Neural progenitor cell (in vitro differentiated cells): Measurements from ENCODE around the gene PJA1. TPM values are rescaled to one million over a fixed set of nuclear protein-coding genes. Genes with fewer than 3 reads are reported as not detected.

Source experiments
- DNase-seq: peaks from one replicate; pipeline ENCODE4 v3.0.0-alpha.2; 2016; ENCODE audit warnings: low spot score
- H2AFZ ChIP-seq: fragments of 200-600 bp; sonication (generic); replicated peaks from 2 replicates; pipeline ENCODE4 v1.6.1; 2016; ENCODE audit warnings: antibody characterized with exemption
- H3F3A ChIP-seq: fragments of 200-600 bp; sonication (generic); 2 replicates; pipeline ENCODE4 v1.6.1; 2016; ENCODE audit warnings: antibody characterized with exemption, low read depth
- H3K27ac ChIP-seq: fragments of 200-600 bp; sonication (generic); 2 replicates; pipeline ENCODE4 v1.5.1; 2016; ENCODE audit warnings: mild to moderate bottlenecking
- H3K27me3 ChIP-seq: fragments of 200-600 bp; sonication (generic); 2 replicates; pipeline ENCODE4 v1.6.1; 2016; ENCODE audit warnings: mild to moderate bottlenecking, moderate library complexity
- H3K36me3 ChIP-seq: fragments of 200-600 bp; sonication (generic); 2 replicates; pipeline ENCODE4 v1.5.1; 2016
- H3K4me1 ChIP-seq: fragments of 200-600 bp; sonication (generic); 2 replicates; pipeline ENCODE4 v1.6.1; 2016; ENCODE audit warnings: mixed run types
- H3K4me2 ChIP-seq: fragments of 200-600 bp; sonication (generic); 2 replicates; pipeline ENCODE4 v1.6.1; 2016
- H3K4me3 ChIP-seq: fragments of 200-600 bp; sonication (generic); 2 replicates; pipeline ENCODE4 v1.5.1; 2016
- H3K79me2 ChIP-seq: fragments of 200-600 bp; sonication (generic); 2 replicates; pipeline ENCODE4 v1.6.1; 2016; ENCODE audit warnings: low read depth
- H3K9ac ChIP-seq: fragments of 200-600 bp; sonication (generic); 2 replicates; pipeline ENCODE4 v1.6.1; 2016
- H3K9me3 ChIP-seq: fragments of 200-600 bp; sonication (generic); 2 replicates; pipeline ENCODE4 v1.5.1; 2016; ENCODE audit warnings: low read depth
- H4K20me1 ChIP-seq: fragments of 200-600 bp; sonication (generic); 2 replicates; pipeline ENCODE4 v1.6.1; 2016; ENCODE audit warnings: low read depth
- H3K27ac Mint-ChIP-seq: 3 replicates; pipeline ENCODE4 v1.8.0; 2021; ENCODE audit warnings: mixed read lengths
- H3K27me3 Mint-ChIP-seq: 2 replicates; pipeline ENCODE4 v1.8.0; 2022; ENCODE audit warnings: low read depth, mild to moderate bottlenecking, inconsistent platforms, moderate library complexity, mixed read lengths; ENCODE audit not compliant: insufficient read depth
- H3K36me3 Mint-ChIP-seq: 3 replicates; pipeline ENCODE4 v1.8.0; 2021; ENCODE audit warnings: mixed read lengths
- H3K4me1 Mint-ChIP-seq: 3 replicates; pipeline ENCODE4 v1.8.0; 2021; ENCODE audit warnings: mixed read lengths
- H3K4me3 Mint-ChIP-seq: 3 replicates; pipeline ENCODE4 v1.8.0; 2021; ENCODE audit warnings: mild to moderate bottlenecking, moderate library complexity, mixed read lengths
- H3K9me3 Mint-ChIP-seq: 3 replicates; pipeline ENCODE4 v1.8.0; 2020; ENCODE audit warnings: mixed read lengths
- CTCF ChIP-seq: fragments of 200-600 bp; sonication (generic); IDR thresholded peaks from 2 replicates; pipeline ENCODE4 v1.5.1; 2017; ENCODE audit warnings: antibody characterized with exemption, mild to moderate bottlenecking
- EZH2 ChIP-seq: fragments of 200-600 bp; sonication (generic); IDR thresholded peaks from 2 replicates; pipeline ENCODE4 v1.6.1; 2017; ENCODE audit warnings: antibody characterized with exemption, mild to moderate bottlenecking, moderate library complexity
- EZH2phosphoT487 ChIP-seq: fragments of 200-600 bp; sonication (generic); IDR thresholded peaks from 2 replicates; pipeline ENCODE4 v1.6.1; 2017; ENCODE audit warnings: antibody characterized with exemption
- total RNA-seq: library from RNA; depleted of rRNA; stranded (reverse); fragments of >200 nt; gene quantifications from 2 replicates; pipeline ENCODE4 v1.2.3, GENCODE V29; 2015; ENCODE audit warnings: low replicate concordance

Gene PJA1
- total RNA-seq, 1 donor from 2014 or later = 62.1 TPM

GRCh38 chrX:69185141-69185540 is 19.9 kb upstream of the PJA1 start:
- Histone ChIP-seq H3K4me3 (no peak overlapping the region), H3K9ac (no peak overlapping the region), H3K79me2 (no peaks in the 10 kb centered on the region), H3K4me1 (peaks cover 4% of the 10 kb centered on the region), H3K9me3 (no peaks in the 10 kb centered on the region), H2AFZ (no peak overlapping the region), H3K27ac (no peak overlapping the region), H4K20me1 (no peaks in the 10 kb centered on the region), H3F3A (no peaks in the 10 kb centered on the region), H3K4me2 (no peak overlapping the region), H3K36me3 (no peaks in the 10 kb centered on the region), H3K27me3 (no peaks in the 10 kb centered on the region)
- no peak overlapping the region for H3K27ac Mint-ChIP-seq
- peaks cover 10% of the 10 kb centered on the region for H3K9me3 Mint-ChIP-seq
- H3K36me3 Mint-ChIP-seq = no peaks in the 10 kb centered on the region
- H3K4me3 Mint-ChIP-seq = no peak overlapping the region
- H3K27me3 Mint-ChIP-seq = peaks cover 6% of the 10 kb centered on the region
- no peak for DNase-seq
- peaks cover 16% of the 10 kb centered on the region for H3K4me1 Mint-ChIP-seq
- no peak for TF ChIP-seq CTCF
- no peak for TF ChIP-seq EZH2
- no peak for TF ChIP-seq EZH2phosphoT487

GRCh38 chrX:69182818-69183380 is 17.6 kb upstream of the PJA1 start:
- Mint-ChIP-seq H3K9me3 (peaks cover 10% of the 10 kb centered on the region), H3K27me3 (peaks cover 8% of the 10 kb centered on the region), H3K4me1 (peaks cover 28% of the 10 kb centered on the region)

GRCh38 chrX:69179380-69179911 is 14.2 kb upstream of the PJA1 start:
- peak; percentile 84 for DNase-seq
- H3F3A ChIP-seq = no peaks in the 10 kb centered on the region
- peaks cover 8% of the 10 kb centered on the region for H3K27me3 Mint-ChIP-seq
- no peak overlapping the region for H3K27ac ChIP-seq
- H3K27me3 ChIP-seq = no peaks in the 10 kb centered on the region
- no peak for TF ChIP-seq EZH2phosphoT487
- TF ChIP-seq EZH2 = no peak
- TF ChIP-seq CTCF = no peak
- H3K4me1 Mint-ChIP-seq = peaks cover 31% of the 10 kb centered on the region
- H3K36me3 ChIP-seq = no peaks in the 10 kb centered on the region
- H3K9ac ChIP-seq = no peak overlapping the region
- H2AFZ ChIP-seq = no peak overlapping the region
- no peaks in the 10 kb centered on the region for H4K20me1 ChIP-seq
- H3K79me2 ChIP-seq = no peaks in the 10 kb centered on the region
- H3K4me2 ChIP-seq = peak overlapping the region; percentile 66
- H3K9me3 Mint-ChIP-seq = peaks cover 19% of the 10 kb centered on the region
- H3K9me3 ChIP-seq = peaks cover 7% of the 10 kb centered on the region
- no peaks in the 10 kb centered on the region for H3K36me3 Mint-ChIP-seq
- H3K4me3 Mint-ChIP-seq = no peak overlapping the region
- H3K27ac Mint-ChIP-seq = no peak overlapping the region
- peak overlapping the region; percentile 29 for H3K4me3 ChIP-seq
- H3K4me1 ChIP-seq = peaks cover 15% of the 10 kb centered on the region

More at GRCh38 chrX:69182818-69183380, 17.6 kb upstream of the PJA1 start:
- no peaks in the 10 kb centered on the region for H3K36me3 ChIP-seq
- no peak overlapping the region for H3K9ac ChIP-seq
- TF ChIP-seq CTCF (no peak), EZH2 (no peak)
- H3K4me1 ChIP-seq = peaks cover 15% of the 10 kb centered on the region
- no peaks in the 10 kb centered on the region for H4K20me1 ChIP-seq
- H3K27me3 ChIP-seq = no peaks in the 10 kb centered on the region
- H3K4me3 ChIP-seq = no peak overlapping the region
- no peak overlapping the region for H2AFZ ChIP-seq
- no peak for DNase-seq
- no peaks in the 10 kb centered on the region for H3K79me2 ChIP-seq
- no peak overlapping the region for H3K27ac ChIP-seq
- no peak overlapping the region for H3K27ac Mint-ChIP-seq
- no peak overlapping the region for H3K4me3 Mint-ChIP-seq
- H3K36me3 Mint-ChIP-seq = no peaks in the 10 kb centered on the region
- no peak overlapping the region for H3K4me2 ChIP-seq
- no peaks in the 10 kb centered on the region for H3F3A ChIP-seq
- H3K9me3 ChIP-seq = no peaks in the 10 kb centered on the region
